ENCODE measurements around the gene DPPA5. TPM values are rescaled to one million over a fixed set of nuclear protein-coding genes. Genes with fewer than 3 reads are reported as not detected.

DPPA5 gene
- total RNA-seq, 4 donors from 2014 or later: not detected

GRCh38 chr6:73377225-73377624 is 23.1 kb upstream of the DPPA5 start:
- H3K27ac ChIP-seq: no peak overlapping the region
- no peak overlapping the region for H3K4me3 ChIP-seq
- WGBS: 57% methylated on average over 3 of the region's 3 CpGs
- no peak for TF ChIP-seq CTCF (IDR thresholded peaks at IDR 0.05)
- no peaks in the 10 kb centered on the region for H3K27me3 ChIP-seq
- H3K9me3 ChIP-seq: peaks cover 4% of the 10 kb centered on the region
- H3K4me1 ChIP-seq: no peaks in the 10 kb centered on the region
- DNase-seq (ENCODE audit: low spot score in 2 of 2): no peak
- H3K36me3 ChIP-seq: no peaks in the 10 kb centered on the region

- Histone ChIP-seq H3K9me3 (peaks cover 9% of the 10 kb centered on the region), H3K4me3 (no peak overlapping the region), H3K27me3 (no peaks in the 10 kb centered on the region), H3K27ac (no peak overlapping the region), H3K36me3 (no peaks in the 10 kb centered on the region), H3K4me1 (no peaks in the 10 kb centered on the region)
- no peak for DNase-seq (ENCODE audit: low spot score in 2 of 2)
- no peak for TF ChIP-seq POLR2A (IDR thresholded peaks at IDR 0.05)
- no peak for TF ChIP-seq POLR2AphosphoS5 (IDR thresholded peaks at IDR 0.05)
- TF ChIP-seq EP300 (IDR thresholded peaks at IDR 0.05): no peak
- TF ChIP-seq CTCF (IDR thresholded peaks at IDR 0.05): no peak
- 57% methylated on average over 1 of the region's 1 CpG for WGBS
Observed at GRCh38 chr6:73375216-73375615, 21.1 kb upstream of the DPPA5 start.

- WGBS: 68% methylated on average over 10 of the region's 10 CpGs
- no peaks in the 10 kb centered on the region for H3K36me3 ChIP-seq
Observed at GRCh38 chr6:73372516-73372915, 18.4 kb upstream of the DPPA5 start.

GRCh38 chr6:73371984-73372383 is 17.9 kb upstream of the DPPA5 start:
- 98% methylated on average over 4 of the region's 4 CpGs for WGBS
- TF ChIP-seq POLR2AphosphoS5 (IDR thresholded peaks at IDR 0.05) (no peak), EP300 (IDR thresholded peaks at IDR 0.05) (no peak), CTCF (IDR thresholded peaks at IDR 0.05) (no peak)
- no peak overlapping the region for H3K27ac ChIP-seq
- H3K36me3 ChIP-seq: no peaks in the 10 kb centered on the region
- H3K4me1 ChIP-seq: no peaks in the 10 kb centered on the region
- H3K27me3 ChIP-seq: no peaks in the 10 kb centered on the region
- H3K4me3 ChIP-seq: no peak overlapping the region
- no peak for DNase-seq (ENCODE audit: low spot score in 2 of 2)
- peaks cover 9% of the 10 kb centered on the region for H3K9me3 ChIP-seq

More at GRCh38 chr6:73372516-73372915, 18.4 kb upstream of the DPPA5 start:
- TF ChIP-seq POLR2A (IDR thresholded peaks at IDR 0.05) (no peak), CTCF (IDR thresholded peaks at IDR 0.05) (no peak), EP300 (IDR thresholded peaks at IDR 0.05) (no peak), POLR2AphosphoS5 (IDR thresholded peaks at IDR 0.05) (no peak)
- no peak for DNase-seq (ENCODE audit: low spot score in 2 of 2)
- Histone ChIP-seq H3K9me3 (peaks cover 9% of the 10 kb centered on the region), H3K4me1 (no peaks in the 10 kb centered on the region), H3K4me3 (no peak overlapping the region), H3K27ac (no peak overlapping the region), H3K27me3 (no peaks in the 10 kb centered on the region)

- TF ChIP-seq CTCF (IDR thresholded peaks at IDR 0.05): no peak
- TF ChIP-seq POLR2AphosphoS5 (IDR thresholded peaks at IDR 0.05): no peak
- no peak for TF ChIP-seq POLR2A (IDR thresholded peaks at IDR 0.05)
- no peak for TF ChIP-seq EP300 (IDR thresholded peaks at IDR 0.05)
Observed at GRCh38 chr6:73369563-73369962, 15.5 kb upstream of the DPPA5 start, which contains the start of gene OOEP. Gene OOEP (minus strand): TSS chr6:73369897. CDS start chr6:73369792, 105 bp downstream.

More at GRCh38 chr6:73369563-73369962, 15.5 kb upstream of the DPPA5 start, which contains the start of gene OOEP:
- DNase-seq (ENCODE audit: low spot score in 2 of 2): no peak
- Histone ChIP-seq H3K27me3 (no peaks in the 10 kb centered on the region), H3K9me3 (peaks cover 9% of the 10 kb centered on the region), H3K4me1 (no peaks in the 10 kb centered on the region), H3K27ac (no peak within 1 kb of the TSS), H3K36me3 (no peaks in the 10 kb centered on the region), H3K4me3 (no peak within 1 kb of the TSS)
- 94% methylated on average over 33 of the region's 36 CpGs for WGBS

Data from suprapubic skin (tissue), 4 donors.